Measurements from ENCODE around the gene SCYGR3.

DNA sequence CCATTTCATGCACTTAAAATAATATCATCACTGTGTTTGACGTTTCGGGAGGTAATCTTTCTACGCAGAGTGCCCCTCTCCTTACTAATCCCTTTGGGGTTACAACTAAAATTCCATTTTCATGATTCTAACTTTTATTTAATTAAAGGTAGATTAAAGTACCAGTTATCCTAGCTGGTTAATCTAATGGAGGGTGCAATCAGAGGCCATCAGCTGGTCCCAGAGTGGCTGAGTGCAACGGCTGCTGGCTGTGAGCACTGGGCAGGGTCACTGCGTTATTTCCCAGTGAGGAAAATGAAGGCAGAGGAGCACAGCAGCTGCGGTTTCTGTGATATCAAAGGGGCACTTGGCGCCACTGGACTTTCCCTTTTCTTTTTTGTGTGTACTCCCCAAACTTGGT is 14.8 kb upstream of the SCYGR3 start:
- TF ChIP-seq, protein P1, sequence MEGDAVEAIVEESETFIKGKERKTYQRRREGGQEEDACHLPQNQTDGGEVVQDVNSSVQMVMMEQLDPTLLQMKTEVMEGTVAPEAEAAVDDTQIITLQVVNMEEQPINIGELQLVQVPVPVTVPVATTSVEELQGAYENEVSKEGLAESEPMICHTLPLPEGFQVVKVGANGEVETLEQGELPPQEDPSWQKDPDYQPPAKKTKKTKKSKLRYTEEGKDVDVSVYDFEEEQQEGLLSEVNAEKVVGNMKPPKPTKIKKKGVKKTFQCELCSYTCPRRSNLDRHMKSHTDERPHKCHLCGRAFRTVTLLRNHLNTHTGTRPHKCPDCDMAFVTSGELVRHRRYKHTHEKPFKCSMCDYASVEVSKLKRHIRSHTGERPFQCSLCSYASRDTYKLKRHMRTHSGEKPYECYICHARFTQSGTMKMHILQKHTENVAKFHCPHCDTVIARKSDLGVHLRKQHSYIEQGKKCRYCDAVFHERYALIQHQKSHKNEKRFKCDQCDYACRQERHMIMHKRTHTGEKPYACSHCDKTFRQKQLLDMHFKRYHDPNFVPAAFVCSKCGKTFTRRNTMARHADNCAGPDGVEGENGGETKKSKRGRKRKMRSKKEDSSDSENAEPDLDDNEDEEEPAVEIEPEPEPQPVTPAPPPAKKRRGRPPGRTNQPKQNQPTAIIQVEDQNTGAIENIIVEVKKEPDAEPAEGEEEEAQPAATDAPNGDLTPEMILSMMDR (IDR thresholded peaks at IDR 0.05; ENCODE audit: low read depth, low read length): no peak
- no peak for TF ChIP-seq EZH2phosphoT487 (IDR thresholded peaks at IDR 0.05; ENCODE audit: low read depth)

Data from OCI-LY3 (cell line).